WERI-Rb-1 (cell line): Measurements from ENCODE around the gene DAB1.

ENCODE experiments used
- DNase-seq: peaks from one replicate; pipeline ENCODE4 v3.0.0-alpha.2; 2020
- H3K27ac ChIP-seq: fragments of 250-450 bp; sonication (Bioruptor Pico); 2 replicates; pipeline ENCODE4 v1.5.1; 2020; ENCODE audit warnings: mild to moderate bottlenecking, moderate library complexity
- H3K27me3 ChIP-seq: fragments of 250-450 bp; sonication (Bioruptor Pico); 2 replicates; pipeline ENCODE4 v1.5.1; 2021; ENCODE audit warnings: mild to moderate bottlenecking, low read depth, moderate library complexity; ENCODE audit not compliant: insufficient read depth, severe bottlenecking
- H3K36me3 ChIP-seq: fragments of 250-450 bp; sonication (Bioruptor Pico); 2 replicates; pipeline ENCODE4 v1.5.1; 2020; ENCODE audit warnings: mild to moderate bottlenecking, moderate library complexity
- H3K4me3 ChIP-seq: 2 replicates; pipeline ENCODE4 v1.5.1; 2011; ENCODE audit warnings: low read depth, mild to moderate bottlenecking, control low read depth, low read length
- H3K9me3 ChIP-seq: fragments of 250-450 bp; sonication (Bioruptor Pico); 2 replicates; pipeline ENCODE4 v1.5.1; 2021; ENCODE audit warnings: mild to moderate bottlenecking, moderate library complexity; ENCODE audit not compliant: severe bottlenecking
- TF ChIP-seq, protein P1 (sequence below): IDR thresholded peaks from 2 replicates; pipeline ENCODE4 v1.5.1; 2011; ENCODE audit warnings: low read depth, mild to moderate bottlenecking, control low read depth, inconsistent platforms, low read length

The DAB1 gene

DNA sequence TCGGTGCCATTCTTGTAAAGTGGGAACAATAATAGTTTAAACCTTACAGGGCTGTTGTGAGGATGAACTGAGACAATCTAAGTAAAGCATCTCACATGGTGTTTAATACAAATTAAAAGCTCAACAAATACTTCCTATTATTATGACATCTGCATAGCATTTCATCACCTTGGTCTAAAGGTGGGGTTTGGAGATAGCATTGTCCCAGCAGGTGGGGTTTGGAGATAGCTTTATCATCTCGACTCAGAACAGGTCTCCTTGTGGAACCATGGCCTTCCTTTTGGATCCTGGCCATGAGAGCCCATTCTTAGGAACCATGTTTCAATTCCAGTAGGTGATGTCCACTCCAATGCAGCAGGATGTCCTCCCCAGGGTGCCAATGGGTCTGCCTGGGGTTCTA is 437.5 kb downstream of the DAB1 start:
- H3K36me3 ChIP-seq: no peaks in the 10 kb centered on the region
- H3K27me3 ChIP-seq: no peaks in the 10 kb centered on the region
- H3K27ac ChIP-seq: no peak overlapping the region
- H3K4me3 ChIP-seq: no peak overlapping the region
- TF ChIP-seq, protein P1, sequence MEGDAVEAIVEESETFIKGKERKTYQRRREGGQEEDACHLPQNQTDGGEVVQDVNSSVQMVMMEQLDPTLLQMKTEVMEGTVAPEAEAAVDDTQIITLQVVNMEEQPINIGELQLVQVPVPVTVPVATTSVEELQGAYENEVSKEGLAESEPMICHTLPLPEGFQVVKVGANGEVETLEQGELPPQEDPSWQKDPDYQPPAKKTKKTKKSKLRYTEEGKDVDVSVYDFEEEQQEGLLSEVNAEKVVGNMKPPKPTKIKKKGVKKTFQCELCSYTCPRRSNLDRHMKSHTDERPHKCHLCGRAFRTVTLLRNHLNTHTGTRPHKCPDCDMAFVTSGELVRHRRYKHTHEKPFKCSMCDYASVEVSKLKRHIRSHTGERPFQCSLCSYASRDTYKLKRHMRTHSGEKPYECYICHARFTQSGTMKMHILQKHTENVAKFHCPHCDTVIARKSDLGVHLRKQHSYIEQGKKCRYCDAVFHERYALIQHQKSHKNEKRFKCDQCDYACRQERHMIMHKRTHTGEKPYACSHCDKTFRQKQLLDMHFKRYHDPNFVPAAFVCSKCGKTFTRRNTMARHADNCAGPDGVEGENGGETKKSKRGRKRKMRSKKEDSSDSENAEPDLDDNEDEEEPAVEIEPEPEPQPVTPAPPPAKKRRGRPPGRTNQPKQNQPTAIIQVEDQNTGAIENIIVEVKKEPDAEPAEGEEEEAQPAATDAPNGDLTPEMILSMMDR: no peak
- no peaks in the 10 kb centered on the region for H3K9me3 ChIP-seq
- DNase-seq: no peak

DNA sequence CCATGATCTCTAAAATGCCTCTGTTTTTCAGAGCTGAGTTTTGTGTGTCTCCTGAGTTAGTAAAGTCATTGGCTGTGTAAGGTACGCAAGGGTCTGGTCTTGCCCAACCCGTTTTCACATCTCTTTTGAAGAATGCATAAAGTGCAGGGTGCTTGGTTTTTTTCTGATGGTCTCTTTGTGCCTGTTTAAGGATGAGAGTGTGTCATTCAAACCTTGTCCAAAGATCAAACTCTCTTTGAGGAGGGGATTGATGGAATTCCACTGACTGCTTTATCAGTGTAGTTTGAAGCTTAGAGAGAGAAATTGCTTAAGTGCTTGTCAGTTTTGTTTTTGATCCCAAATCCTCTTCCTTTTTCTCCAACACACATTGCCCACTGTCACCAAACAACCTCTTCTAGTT is 438.0 kb downstream of the DAB1 start:
- Histone ChIP-seq H3K36me3 (no peaks in the 10 kb centered on the region), H3K4me3 (no peak overlapping the region), H3K27me3 (no peaks in the 10 kb centered on the region), H3K27ac (no peak overlapping the region), H3K9me3 (no peaks in the 10 kb centered on the region)
- TF ChIP-seq, protein P1: no peak
- DNase-seq: no peak

DNA sequence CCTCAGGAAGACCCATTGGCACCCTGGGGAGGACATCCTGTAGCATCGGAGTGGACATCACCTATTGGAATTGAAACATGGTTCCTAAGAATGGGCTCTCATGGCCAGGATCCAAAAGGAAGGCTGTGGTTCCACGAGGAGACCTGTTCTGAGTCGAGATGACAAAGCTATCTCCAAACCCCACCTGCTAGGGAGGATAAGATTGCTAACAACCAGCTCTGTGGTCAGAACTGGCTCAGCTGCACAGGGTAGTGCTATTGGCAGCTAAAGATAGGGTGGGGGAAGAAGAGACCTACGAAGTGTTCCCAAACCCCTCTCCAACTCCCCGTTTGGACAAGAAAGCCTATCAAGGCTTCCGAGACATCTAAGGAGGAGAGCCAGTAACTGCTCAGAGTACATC is 440.4 kb downstream of the DAB1 start:
- Histone ChIP-seq H3K4me3 (no peak overlapping the region), H3K27me3 (no peaks in the 10 kb centered on the region)
- TF ChIP-seq, protein P1: no peak

DNA sequence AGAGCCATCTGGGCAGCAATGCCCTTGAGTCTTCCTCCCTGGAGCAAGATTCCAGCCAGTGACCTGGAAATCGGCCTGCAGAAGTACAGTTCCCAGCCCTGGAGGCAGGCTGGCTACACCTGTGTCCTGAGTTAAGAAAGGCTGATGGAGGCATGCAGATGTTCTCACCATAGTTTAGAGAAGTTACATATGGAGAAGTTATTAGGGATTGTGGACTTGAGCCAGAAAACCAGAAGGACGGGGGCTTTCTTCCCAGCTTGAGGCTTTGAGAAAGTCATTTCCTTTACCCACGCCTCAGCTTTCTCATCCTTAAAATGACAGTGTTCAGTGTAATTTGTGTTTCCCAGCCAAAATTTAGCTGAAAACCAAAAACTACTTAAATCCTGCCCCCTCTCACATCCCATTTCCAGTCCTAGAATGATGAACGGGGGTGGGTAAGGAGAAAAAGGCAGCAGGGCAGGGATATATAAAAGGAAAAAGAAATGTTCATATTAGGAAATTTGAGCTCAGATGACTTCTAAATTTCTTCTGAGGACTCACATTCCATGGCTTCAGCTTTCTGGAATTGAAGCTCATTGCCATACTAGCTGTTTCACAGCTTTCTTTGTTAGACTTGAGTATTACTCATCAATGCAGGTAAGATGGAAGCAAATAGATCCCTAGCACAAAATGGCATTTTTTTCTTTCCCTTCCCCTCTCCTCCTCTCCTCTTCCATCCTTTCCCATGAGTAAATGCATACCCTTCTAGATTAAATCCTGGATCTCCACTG is 443.7 kb downstream of the DAB1 start:
- Histone ChIP-seq H3K9me3 (no peaks in the 10 kb centered on the region), H3K27me3 (no peaks in the 10 kb centered on the region), H3K4me3 (no peak overlapping the region), H3K27ac (no peak overlapping the region), H3K36me3 (no peaks in the 10 kb centered on the region)
- TF ChIP-seq, protein P1: no peak
- DNase-seq: no peak

More for the DNA sequence above, 440.4 kb downstream of the DAB1 start:
- no peak for DNase-seq
- Histone ChIP-seq H3K27ac (no peak overlapping the region), H3K36me3 (no peaks in the 10 kb centered on the region), H3K9me3 (no peaks in the 10 kb centered on the region)

DNA sequence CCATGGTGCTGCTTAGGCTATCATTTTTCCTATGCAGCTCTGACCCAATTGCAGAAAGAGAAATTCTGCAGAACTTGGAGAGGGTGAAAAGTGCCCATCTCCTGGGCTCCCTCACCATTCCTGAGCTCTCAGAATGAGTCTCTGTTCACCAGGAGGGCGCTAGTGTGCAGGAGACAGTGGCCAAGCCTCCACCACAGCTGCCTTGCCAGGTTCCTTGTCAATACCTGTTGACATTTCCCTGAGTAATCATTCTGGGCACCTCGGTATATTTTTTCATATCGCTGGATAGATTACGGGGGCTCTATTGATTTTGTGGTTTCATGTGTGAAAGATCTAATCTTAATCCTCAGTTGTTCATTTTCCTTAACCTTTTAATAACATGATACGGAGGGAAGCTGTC is 445.0 kb downstream of the DAB1 start:
- H3K4me3 ChIP-seq: no peak overlapping the region
- TF ChIP-seq, protein P1: peak; percentile 25; the same call in 1 of the 2 replicates
- no peaks in the 10 kb centered on the region for H3K27me3 ChIP-seq
- H3K9me3 ChIP-seq: no peaks in the 10 kb centered on the region
- H3K36me3 ChIP-seq: no peaks in the 10 kb centered on the region
- no peak overlapping the region for H3K27ac ChIP-seq
- DNase-seq: no peak

DNA sequence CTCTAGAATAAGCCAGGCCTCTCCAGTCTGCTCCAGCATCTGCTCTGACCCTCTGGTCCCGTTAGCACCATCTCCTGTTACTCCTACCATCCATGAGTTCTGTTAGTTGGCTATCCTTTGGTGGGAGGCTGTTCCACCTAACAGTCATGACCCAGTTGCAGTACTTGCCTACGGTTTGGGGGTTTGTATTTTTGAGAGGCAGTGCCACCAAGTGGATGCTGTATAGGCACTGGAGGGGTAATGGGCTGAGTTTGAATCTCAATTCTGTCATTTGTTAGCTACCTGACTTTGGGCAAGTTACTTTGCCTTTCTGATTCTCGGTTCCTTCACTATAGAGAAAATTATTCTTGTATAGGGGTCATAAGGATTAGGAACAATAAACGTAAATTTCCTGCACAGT is 445.9 kb downstream of the DAB1 start:
- TF ChIP-seq, protein P1: no peak
- H3K4me3 ChIP-seq: no peak overlapping the region
- H3K27me3 ChIP-seq: no peaks in the 10 kb centered on the region
- no peak for DNase-seq
- H3K9me3 ChIP-seq: no peaks in the 10 kb centered on the region
- H3K27ac ChIP-seq: no peak overlapping the region
- no peaks in the 10 kb centered on the region for H3K36me3 ChIP-seq
